HG02588 (cell line): ENCODE results near the gene HYI.

Source experiments
- ATAC-seq: cut with Tn5 transposase; IDR thresholded peaks from one replicate; pipeline ENCODE4 v1.9.1; 2021; ENCODE audit warnings: mild to moderate bottlenecking, moderate library complexity; ENCODE audit not compliant: unreplicated experiment

HYI gene

GRCh38 chr1:43405219-43405875, 48.4 kb downstream of the HYI start:
- ATAC-seq = no peak

DNA sequence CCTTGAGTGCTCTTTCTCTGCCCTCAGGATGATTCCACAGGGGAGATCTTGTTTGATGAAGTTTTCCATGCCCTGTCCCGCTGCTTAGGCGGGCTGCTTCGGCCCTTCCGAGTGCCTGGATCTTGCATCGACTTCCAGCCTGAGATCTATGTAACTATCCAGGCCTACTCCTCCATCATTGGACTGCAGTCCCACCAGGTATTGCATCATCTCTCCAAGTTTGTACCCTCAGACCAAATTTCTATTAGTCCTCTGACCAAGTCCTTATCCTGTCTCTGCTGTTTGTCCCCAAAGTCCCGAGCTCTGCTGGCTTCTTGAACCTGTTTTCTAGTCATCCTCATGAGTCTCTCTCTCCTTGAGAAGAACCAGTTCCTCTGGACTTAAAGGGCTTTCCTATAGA, 49.4 kb downstream of the HYI start:
- ATAC-seq = no peak

DNA sequence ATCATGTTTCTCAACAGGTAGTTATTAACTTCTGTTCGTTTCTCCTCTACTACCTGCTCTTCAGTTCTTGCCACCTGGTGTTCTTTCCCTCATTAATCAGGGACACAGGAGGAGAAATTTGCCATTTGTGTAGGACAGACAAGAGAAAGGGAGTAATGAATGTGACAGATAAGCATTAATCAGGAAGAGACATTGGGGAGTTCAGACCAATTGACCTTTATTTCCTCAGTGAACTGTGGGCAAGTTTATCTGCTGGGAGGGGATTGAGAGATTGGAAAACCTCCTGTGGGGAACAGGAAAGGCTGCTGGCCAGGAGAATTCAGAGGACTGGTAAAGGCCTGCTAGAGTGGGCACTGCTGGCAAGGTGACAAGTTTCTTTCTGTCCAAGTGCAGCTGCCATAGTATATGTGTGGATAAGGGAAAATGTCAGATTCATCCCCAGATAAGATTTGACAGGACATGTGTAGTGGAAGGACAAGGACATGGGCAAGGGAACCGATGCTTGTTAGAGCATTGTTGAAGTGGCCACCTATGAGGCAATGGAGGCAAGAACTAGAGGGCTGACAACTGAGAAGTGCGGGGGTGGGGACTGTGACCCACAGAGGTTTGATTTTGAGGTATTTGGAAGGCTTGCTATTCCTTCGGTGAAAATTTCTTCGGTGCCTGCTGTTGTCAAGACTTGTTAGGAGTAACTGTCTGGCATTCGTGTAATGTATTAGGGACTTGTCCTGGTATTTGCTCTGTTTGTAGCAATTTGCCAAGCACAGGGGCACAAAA, 51.5 kb downstream of the HYI start:
- no peak for ATAC-seq
